GM23338 (cell line): ENCODE results near the gene FAU. TPM values are rescaled to one million over a fixed set of nuclear protein-coding genes. Genes with fewer than 3 reads are reported as not detected.

Source experiments
- ATAC-seq: fragments of 200-7000 bp; cut with Tn5 transposase; 3 replicates; pipeline ENCODE4 v1.9.1; 2020
- DNase-seq: peaks from one replicate; pipeline ENCODE4 v3.0.0-alpha.2; 2015; ENCODE audit warnings: low spot score
- H2AFZ ChIP-seq: fragments of 200-600 bp; sonication (generic); 2 replicates; pipeline ENCODE4 v1.8.0; 2016; ENCODE audit warnings: antibody characterized with exemption, mild to moderate bottlenecking, moderate library complexity
- H3F3A ChIP-seq: fragments of 200-600 bp; sonication (generic); replicated peaks from 2 replicates; pipeline ENCODE4 v1.8.0; 2017; ENCODE audit warnings: antibody characterized with exemption, mixed run types, low read depth
- H3K27ac ChIP-seq: fragments of 200-600 bp; sonication (generic); 2 replicates; pipeline ENCODE4 v1.6.1; 2016; ENCODE audit warnings: low read depth
- H3K27me3 ChIP-seq: fragments of 200-600 bp; sonication (generic); 2 replicates; pipeline ENCODE4 v1.8.0; 2016; ENCODE audit warnings: mild to moderate bottlenecking, mixed run types, moderate library complexity; ENCODE audit not compliant: insufficient read depth
- H3K36me3 ChIP-seq: fragments of 200-600 bp; sonication (generic); 2 replicates; pipeline ENCODE4 v1.8.0; 2016; ENCODE audit warnings: mild to moderate bottlenecking; ENCODE audit not compliant: insufficient read depth
- H3K4me1 ChIP-seq: fragments of 200-600 bp; sonication (generic); 2 replicates; pipeline ENCODE4 v1.8.0; 2016; ENCODE audit warnings: mild to moderate bottlenecking, moderate library complexity; ENCODE audit not compliant: insufficient read depth
- H3K4me2 ChIP-seq: fragments of 200-600 bp; sonication (generic); 2 replicates; pipeline ENCODE4 v1.7.1; 2017; ENCODE audit warnings: mixed run types
- H3K4me3 ChIP-seq: fragments of 200-600 bp; sonication (generic); 2 replicates; pipeline ENCODE4 v1.6.1; 2016; ENCODE audit warnings: mixed run types
- H3K79me2 ChIP-seq: fragments of 200-600 bp; sonication (generic); replicated peaks from 2 replicates; pipeline ENCODE4 v1.8.0; 2017; ENCODE audit warnings: mild to moderate bottlenecking; ENCODE audit not compliant: insufficient read depth
- H3K9me2 ChIP-seq: fragments of 200-600 bp; sonication (generic); 2 replicates; pipeline ENCODE4 v1.8.0; 2017; ENCODE audit not compliant: insufficient read depth
- H4K20me1 ChIP-seq: fragments of 200-600 bp; sonication (generic); replicated peaks from 2 replicates; pipeline ENCODE4 v1.8.0; 2017; ENCODE audit warnings: mild to moderate bottlenecking; ENCODE audit not compliant: insufficient read depth
- H3K27ac Mint-ChIP-seq: 2 replicates; pipeline ENCODE4 v1.8.0; 2020; ENCODE audit warnings: inconsistent platforms, mild to moderate bottlenecking, moderate library complexity, mixed read lengths
- H3K27me3 Mint-ChIP-seq: 3 replicates; pipeline ENCODE4 v1.8.0; 2022; ENCODE audit warnings: low read depth, mild to moderate bottlenecking, moderate library complexity, mixed read lengths, inconsistent platforms; ENCODE audit not compliant: insufficient read depth, poor library complexity
- H3K36me3 Mint-ChIP-seq: 3 replicates; pipeline ENCODE4 v1.8.0; 2021; ENCODE audit warnings: low read depth, mild to moderate bottlenecking, inconsistent platforms, moderate library complexity, mixed read lengths
- H3K4me1 Mint-ChIP-seq: 3 replicates; pipeline ENCODE4 v1.8.0; 2020; ENCODE audit warnings: mild to moderate bottlenecking, inconsistent platforms, mixed read lengths
- H3K4me3 Mint-ChIP-seq: 3 replicates; pipeline ENCODE4 v1.8.0; 2021; ENCODE audit warnings: moderate library complexity, mild to moderate bottlenecking, inconsistent platforms, mixed read lengths
- H3K9me3 Mint-ChIP-seq: 3 replicates; pipeline ENCODE4 v1.8.0; 2020; ENCODE audit warnings: moderate library complexity, mild to moderate bottlenecking, inconsistent platforms, mixed read lengths
- CREB1 ChIP-seq: fragments of 250-450 bp; sonication (Bioruptor Pico); IDR thresholded peaks from 2 replicates; pipeline ENCODE4 v1.5.0; 2020; ENCODE audit warnings: low read depth, mild to moderate bottlenecking, moderate library complexity
- EZH2 ChIP-seq: fragments of 200-600 bp; sonication (generic); IDR thresholded peaks from one replicate; pipeline ENCODE4 v1.8.0; 2017; ENCODE audit warnings: antibody characterized with exemption, mild to moderate bottlenecking, low read depth; ENCODE audit not compliant: unreplicated experiment
- EZH2phosphoT487 ChIP-seq: fragments of 200-600 bp; sonication (generic); IDR thresholded peaks from one replicate; pipeline ENCODE4 v1.8.1; 2018; ENCODE audit warnings: antibody characterized with exemption; ENCODE audit not compliant: unreplicated experiment
- JUNB ChIP-seq: IDR thresholded peaks from one replicate; pipeline ENCODE4 v1.6.1; 2016; ENCODE audit warnings: antibody characterized with exemption; ENCODE audit not compliant: unreplicated experiment
- NANOG ChIP-seq: IDR thresholded peaks from 2 replicates; pipeline ENCODE4 v1.6.1; 2016; ENCODE audit warnings: antibody characterized with exemption, borderline replicate concordance
- POLR2AphosphoS5 ChIP-seq: IDR thresholded peaks from 2 replicates; pipeline ENCODE4 v1.6.1; 2016; ENCODE audit warnings: antibody characterized with exemption, low read depth
- ZNF331 ChIP-seq: fragments of 250-450 bp; sonication (Bioruptor Pico); IDR thresholded peaks from 2 replicates; pipeline ENCODE4 v1.5.0; 2020; ENCODE audit warnings: low read depth, mild to moderate bottlenecking, moderate library complexity
- polyA plus RNA-seq: library from polyadenylated mRNA; unstranded; fragments of >200 nt; fragmentation: Nextera tagmentation; extraction: Ambion mirVana; gene quantifications from 2 replicates; pipeline ENCODE4 v1.2.1, GENCODE V29; 2016
- total RNA-seq: library from RNA; depleted of rRNA; stranded (reverse); fragments of >200 nt; shearing (Covaris generic); gene quantifications from 2 replicates; pipeline ENCODE4 v1.2.3, GENCODE V29; 2014
- TF ChIP-seq, protein P1 (sequence below): fragments of 250-450 bp; sonication (Bioruptor Pico); IDR thresholded peaks from 2 replicates; pipeline ENCODE4 v1.5.0; 2020; ENCODE audit warnings: mild to moderate bottlenecking, moderate library complexity
- TF ChIP-seq, protein P2 (sequence below): IDR thresholded peaks from 2 replicates; pipeline ENCODE4 v1.6.1; 2016; ENCODE audit warnings: antibody characterized with exemption

The FAU gene
- total and polyA plus RNA-seq, 2 experiments from 2014 or later, result 262 to 1,177 TPM

DNA sequence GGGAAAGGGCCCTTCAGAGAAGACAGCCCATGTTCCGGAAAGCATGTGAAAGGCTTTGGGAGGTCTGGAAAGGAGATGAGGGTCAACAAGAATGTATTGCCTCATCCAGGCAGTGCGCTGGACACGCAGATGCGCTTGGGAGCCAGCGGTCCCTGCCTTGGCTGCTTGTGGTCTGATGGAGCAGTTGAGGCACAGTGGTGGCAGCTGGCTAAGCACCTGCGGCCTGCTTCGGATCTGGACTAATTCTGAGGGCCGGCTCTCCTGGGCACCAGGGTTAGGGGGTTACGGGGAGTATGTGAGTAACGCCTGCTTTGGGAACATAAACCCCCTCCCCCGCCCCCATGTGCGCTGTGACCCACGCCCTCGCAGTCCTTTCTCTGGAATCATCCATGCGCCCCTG is 14.9 kb downstream of the FAU start (continued):
- TF ChIP-seq, protein P1, sequence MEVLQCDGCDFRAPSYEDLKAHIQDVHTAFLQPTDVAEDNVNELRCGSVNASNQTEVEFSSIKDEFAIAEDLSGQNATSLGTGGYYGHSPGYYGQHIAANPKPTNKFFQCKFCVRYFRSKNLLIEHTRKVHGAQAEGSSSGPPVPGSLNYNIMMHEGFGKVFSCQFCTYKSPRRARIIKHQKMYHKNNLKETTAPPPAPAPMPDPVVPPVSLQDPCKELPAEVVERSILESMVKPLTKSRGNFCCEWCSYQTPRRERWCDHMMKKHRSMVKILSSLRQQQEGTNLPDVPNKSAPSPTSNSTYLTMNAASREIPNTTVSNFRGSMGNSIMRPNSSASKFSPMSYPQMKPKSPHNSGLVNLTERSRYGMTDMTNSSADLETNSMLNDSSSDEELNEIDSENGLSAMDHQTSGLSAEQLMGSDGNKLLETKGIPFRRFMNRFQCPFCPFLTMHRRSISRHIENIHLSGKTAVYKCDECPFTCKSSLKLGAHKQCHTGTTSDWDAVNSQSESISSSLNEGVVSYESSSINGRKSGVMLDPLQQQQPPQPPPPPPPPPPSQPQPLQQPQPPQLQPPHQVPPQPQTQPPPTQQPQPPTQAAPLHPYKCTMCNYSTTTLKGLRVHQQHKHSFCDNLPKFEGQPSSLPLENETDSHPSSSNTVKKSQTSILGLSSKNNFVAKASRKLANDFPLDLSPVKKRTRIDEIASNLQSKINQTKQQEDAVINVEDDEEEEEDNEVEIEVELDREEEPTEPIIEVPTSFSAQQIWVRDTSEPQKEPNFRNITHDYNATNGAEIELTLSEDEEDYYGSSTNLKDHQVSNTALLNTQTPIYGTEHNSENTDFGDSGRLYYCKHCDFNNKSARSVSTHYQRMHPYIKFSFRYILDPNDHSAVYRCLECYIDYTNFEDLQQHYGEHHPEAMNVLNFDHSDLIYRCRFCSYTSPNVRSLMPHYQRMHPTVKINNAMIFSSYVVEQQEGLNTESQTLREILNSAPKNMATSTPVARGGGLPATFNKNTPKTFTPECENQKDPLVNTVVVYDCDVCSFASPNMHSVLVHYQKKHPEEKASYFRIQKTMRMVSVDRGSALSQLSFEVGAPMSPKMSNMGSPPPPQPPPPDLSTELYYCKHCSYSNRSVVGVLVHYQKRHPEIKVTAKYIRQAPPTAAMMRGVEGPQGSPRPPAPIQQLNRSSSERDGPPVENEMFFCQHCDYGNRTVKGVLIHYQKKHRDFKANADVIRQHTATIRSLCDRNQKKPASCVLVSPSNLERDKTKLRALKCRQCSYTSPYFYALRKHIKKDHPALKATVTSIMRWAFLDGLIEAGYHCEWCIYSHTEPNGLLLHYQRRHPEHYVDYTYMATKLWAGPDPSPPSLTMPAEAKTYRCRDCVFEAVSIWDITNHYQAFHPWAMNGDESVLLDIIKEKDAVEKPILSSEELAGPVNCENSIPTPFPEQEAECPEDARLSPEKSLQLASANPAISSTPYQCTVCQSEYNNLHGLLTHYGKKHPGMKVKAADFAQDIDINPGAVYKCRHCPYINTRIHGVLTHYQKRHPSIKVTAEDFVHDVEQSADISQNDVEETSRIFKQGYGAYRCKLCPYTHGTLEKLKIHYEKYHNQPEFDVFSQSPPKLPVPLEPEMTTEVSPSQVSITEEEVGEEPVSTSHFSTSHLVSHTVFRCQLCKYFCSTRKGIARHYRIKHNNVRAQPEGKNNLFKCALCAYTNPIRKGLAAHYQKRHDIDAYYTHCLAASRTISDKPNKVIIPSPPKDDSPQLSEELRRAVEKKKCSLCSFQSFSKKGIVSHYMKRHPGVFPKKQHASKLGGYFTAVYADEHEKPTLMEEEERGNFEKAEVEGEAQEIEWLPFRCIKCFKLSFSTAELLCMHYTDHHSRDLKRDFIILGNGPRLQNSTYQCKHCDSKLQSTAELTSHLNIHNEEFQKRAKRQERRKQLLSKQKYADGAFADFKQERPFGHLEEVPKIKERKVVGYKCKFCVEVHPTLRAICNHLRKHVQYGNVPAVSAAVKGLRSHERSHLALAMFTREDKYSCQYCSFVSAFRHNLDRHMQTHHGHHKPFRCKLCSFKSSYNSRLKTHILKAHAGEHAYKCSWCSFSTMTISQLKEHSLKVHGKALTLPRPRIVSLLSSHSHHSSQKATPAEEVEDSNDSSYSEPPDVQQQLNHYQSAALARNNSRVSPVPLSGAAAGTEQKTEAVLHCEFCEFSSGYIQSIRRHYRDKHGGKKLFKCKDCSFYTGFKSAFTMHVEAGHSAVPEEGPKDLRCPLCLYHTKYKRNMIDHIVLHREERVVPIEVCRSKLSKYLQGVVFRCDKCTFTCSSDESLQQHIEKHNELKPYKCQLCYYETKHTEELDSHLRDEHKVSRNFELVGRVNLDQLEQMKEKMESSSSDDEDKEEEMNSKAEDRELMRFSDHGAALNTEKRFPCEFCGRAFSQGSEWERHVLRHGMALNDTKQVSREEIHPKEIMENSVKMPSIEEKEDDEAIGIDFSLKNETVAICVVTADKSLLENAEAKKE (CRISPR knock-in tag), result no peak
- TF ChIP-seq CREB1 (CRISPR knock-in tag) (no peak), EZH2phosphoT487 (no peak), POLR2AphosphoS5 (no peak), ZNF331 (CRISPR knock-in tag) (no peak), JUNB (no peak), NANOG (no peak)

DNA sequence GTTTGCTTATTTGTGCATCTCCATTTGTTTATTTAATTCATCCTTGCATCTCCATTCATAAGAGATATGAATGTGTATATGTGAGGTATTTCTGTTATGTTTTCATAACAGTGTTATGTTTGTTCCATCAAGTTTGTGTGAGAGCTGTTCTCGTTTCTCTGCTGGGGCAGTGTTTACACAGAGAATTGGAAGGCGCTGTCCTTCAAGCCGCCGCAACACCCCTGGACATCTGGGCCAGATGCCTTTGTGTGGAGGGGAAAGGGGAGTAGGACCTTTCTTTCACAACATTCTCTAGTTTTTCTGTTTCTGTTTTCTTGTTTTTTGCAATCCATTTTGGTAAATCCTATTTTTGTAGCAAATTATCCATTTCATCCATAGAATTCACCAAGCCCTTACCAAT is 17.3 kb downstream of the FAU start:
- no peak for DNase-seq
- H3K27me3 Mint-ChIP-seq, result peaks cover 2% of the 10 kb centered on the region
- H2AFZ ChIP-seq, result no peak overlapping the region
- TF ChIP-seq EZH2 (no peak), CREB1 (CRISPR knock-in tag) (no peak)
- TF ChIP-seq, protein P2, sequence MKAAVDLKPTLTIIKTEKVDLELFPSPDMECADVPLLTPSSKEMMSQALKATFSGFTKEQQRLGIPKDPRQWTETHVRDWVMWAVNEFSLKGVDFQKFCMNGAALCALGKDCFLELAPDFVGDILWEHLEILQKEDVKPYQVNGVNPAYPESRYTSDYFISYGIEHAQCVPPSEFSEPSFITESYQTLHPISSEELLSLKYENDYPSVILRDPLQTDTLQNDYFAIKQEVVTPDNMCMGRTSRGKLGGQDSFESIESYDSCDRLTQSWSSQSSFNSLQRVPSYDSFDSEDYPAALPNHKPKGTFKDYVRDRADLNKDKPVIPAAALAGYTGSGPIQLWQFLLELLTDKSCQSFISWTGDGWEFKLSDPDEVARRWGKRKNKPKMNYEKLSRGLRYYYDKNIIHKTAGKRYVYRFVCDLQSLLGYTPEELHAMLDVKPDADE, result no peak
- TF ChIP-seq, protein P1 (CRISPR knock-in tag), result no peak

More for the DNA sequence above, 17.3 kb downstream of the FAU start:
- Mint-ChIP-seq H3K4me3 (no peak overlapping the region), H3K4me1 (no peaks in the 10 kb centered on the region; the same call in 2 of the 3 replicates), H3K9me3 (no peaks in the 10 kb centered on the region; the same call in 1 of the 3 replicates), H3K27ac (no peak overlapping the region), H3K36me3 (peaks cover 7% of the 10 kb centered on the region; the same call in 1 of the 3 replicates)
- ATAC-seq, result no peak
- 0 out of 2 replicates have a peak, but pooled peaks cover under 1% of the 10 kb centered on the region for H3F3A ChIP-seq
- H3K4me2 ChIP-seq, result no peak overlapping the region
- no peak overlapping the region for H3K27ac ChIP-seq
- no peak overlapping the region for H3K4me3 ChIP-seq
- 0 out of 2 replicates have a peak, but pooled peaks cover 7% of the 10 kb centered on the region for H3K36me3 ChIP-seq
- H3K79me2 ChIP-seq, result peaks cover 20% of the 10 kb centered on the region
- no peaks in the 10 kb centered on the region; the same call in 1 of the 2 replicates for H3K4me1 ChIP-seq
- H4K20me1 ChIP-seq, result peaks cover 2% of the 10 kb centered on the region; the same call in 1 of the 2 replicates
- H3K27me3 ChIP-seq, result no peaks in the 10 kb centered on the region
- H3K9me2 ChIP-seq, result no peaks in the 10 kb centered on the region
